Measurements from ENCODE around the gene CDC14C. TPM values are rescaled to one million over a fixed set of nuclear protein-coding genes. Genes with fewer than 3 reads are reported as not detected.

Gene CDC14C
- total and polyA plus RNA-seq, 2 experiments from 2014 or later = 0.17 TPM; not detected in 1

GRCh38 chr7:48899932-48900331 lies 24.4 kb upstream of the CDC14C start:
- Histone ChIP-seq H3K9me2 (ENCODE audit: insufficient read depth) (peaks cover 18% of the 10 kb centered on the region), H3K4me3 (no peak overlapping the region), H3K27me3 (ENCODE audit: insufficient read depth) (no peaks in the 10 kb centered on the region), H3F3A (replicated peaks; ENCODE audit: low read depth) (no peaks in the 10 kb centered on the region), H3K79me2 (replicated peaks; ENCODE audit: insufficient read depth) (no peaks in the 10 kb centered on the region), H3K4me2 (no peak overlapping the region), H4K20me1 (replicated peaks; ENCODE audit: insufficient read depth) (no peaks in the 10 kb centered on the region), H3K27ac (ENCODE audit: low read depth) (no peak overlapping the region), H3K4me1 (ENCODE audit: insufficient read depth) (no peaks in the 10 kb centered on the region), H2AFZ (no peak overlapping the region), H3K36me3 (ENCODE audit: insufficient read depth) (no peaks in the 10 kb centered on the region)
- Mint-ChIP-seq H3K4me3 (no peak overlapping the region), H3K9me3 (peaks cover 2% of the 10 kb centered on the region; the same call in 2 of the 3 replicates), H3K27me3 (ENCODE audit: insufficient read depth, low read depth, poor library complexity) (no peaks in the 10 kb centered on the region), H3K27ac (no peak overlapping the region), H3K36me3 (ENCODE audit: low read depth) (peaks cover 5% of the 10 kb centered on the region; the same call in 2 of the 3 replicates), H3K4me1 (no peaks in the 10 kb centered on the region)
- DNase-seq (ENCODE audit: low spot score) = no peak
- ATAC-seq = no peak
- TF ChIP-seq NANOG (IDR thresholded peaks at IDR 0.05; ENCODE audit: borderline replicate concordance) = no peak
- TF ChIP-seq REST (IDR thresholded peaks at IDR 0.05; ENCODE audit: unreplicated experiment) = no peak
- TF ChIP-seq, protein P1, sequence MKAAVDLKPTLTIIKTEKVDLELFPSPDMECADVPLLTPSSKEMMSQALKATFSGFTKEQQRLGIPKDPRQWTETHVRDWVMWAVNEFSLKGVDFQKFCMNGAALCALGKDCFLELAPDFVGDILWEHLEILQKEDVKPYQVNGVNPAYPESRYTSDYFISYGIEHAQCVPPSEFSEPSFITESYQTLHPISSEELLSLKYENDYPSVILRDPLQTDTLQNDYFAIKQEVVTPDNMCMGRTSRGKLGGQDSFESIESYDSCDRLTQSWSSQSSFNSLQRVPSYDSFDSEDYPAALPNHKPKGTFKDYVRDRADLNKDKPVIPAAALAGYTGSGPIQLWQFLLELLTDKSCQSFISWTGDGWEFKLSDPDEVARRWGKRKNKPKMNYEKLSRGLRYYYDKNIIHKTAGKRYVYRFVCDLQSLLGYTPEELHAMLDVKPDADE (IDR thresholded peaks at IDR 0.05) = no peak
- TF ChIP-seq ZNF114 (CRISPR knock-in tag; IDR thresholded peaks at IDR 0.05) = no peak
- no peak for TF ChIP-seq STAT1 (IDR thresholded peaks at IDR 0.05; ENCODE audit: unreplicated experiment)
- TF ChIP-seq CREB1 (CRISPR knock-in tag; IDR thresholded peaks at IDR 0.05; ENCODE audit: low read depth) = no peak
- no peak for TF ChIP-seq ZNF462 (CRISPR knock-in tag; IDR thresholded peaks at IDR 0.05)
- TF ChIP-seq POLR2AphosphoS5 (IDR thresholded peaks at IDR 0.05; ENCODE audit: low read depth) = no peak
